K562 (cell line): ENCODE results near the gene SCN5A. TPM values are rescaled to one million over a fixed set of nuclear protein-coding genes. Genes with fewer than 3 reads are reported as not detected.

Experiments used
- ATAC-seq: fragments of 200-7000 bp; cut with Tn5 transposase; 3 replicates; pipeline ENCODE4 v1.9.1; 2020; ENCODE audit warnings: moderate library complexity
- BruUV-seq: library from RNA; stranded (reverse); fragments of 400-500 nt; replicated peaks from 2 replicates; lab custom pipeline; 2021; lab: Mats Ljungman, UMichigan
- CTCF ChIA-PET: fragments of 300-600 bp; formaldehyde crosslinking; extraction: SDS; loops from one replicate; lab custom pipeline; 2021; ENCODE audit warnings: low intra/inter-chr PET ratio; lab: Yijun Ruan, JAX
- POLR2A ChIA-PET: fragments of 300-600, 350-650 bp; sonication (Branson Sonifier 250); formaldehyde crosslinking; extraction: SDS; loops from one replicate; lab custom pipeline; 2021; ENCODE audit warnings: antibody characterized with exemption, inconsistent platforms; lab: Yijun Ruan, JAX
- DNase-seq, 4 experiments: peaks; one replicate each; pipeline versions ENCODE4 v3.0.0 to v3.0.0-alpha.2; 2011 to 2018; ENCODE audit warnings: low spot score in 3 of 4, mixed read lengths in 3 of 4; ENCODE audit errors: extremely low read depth in 1 of 4
- FAIRE-seq: peaks from 2 replicates; lab custom pipeline; 2011; peaks lifted over from hg19 to GRCh38; lab: Jason Lieb, UNC
- H2AFZ ChIP-seq: 2 replicates; pipeline ENCODE4 v1.6.0; 2011; ENCODE audit warnings: low read depth, low read length, control low read depth, inconsistent platforms
- H3K27ac ChIP-seq: fragments of 200-600 bp; 3 replicates; pipeline ENCODE4 v1.8.0; 2011; ENCODE audit warnings: low read depth, mild to moderate bottlenecking, control low read depth, inconsistent platforms, low read length, moderate library complexity, mixed read lengths; ENCODE audit errors: extremely low read depth
- H3K27me3 ChIP-seq, 2 experiments: fragments of 300-600 bp in 1 of 2; 2 replicates in 1 of 2; 3 replicates in 1 of 2; pipeline versions ENCODE4 v1.6.0 to v1.8.0; 2011; ENCODE audit warnings: inconsistent platforms in 2 of 2, low read length in 2 of 2, mild to moderate bottlenecking in 1 of 2, mixed read lengths in 1 of 2, moderate library complexity in 1 of 2; ENCODE audit not compliant: control insufficient read depth in 2 of 2, insufficient read depth in 2 of 2
- H3K36me3 ChIP-seq: fragments of 300-600 bp; 3 replicates; pipeline ENCODE4 v1.8.0; 2011; ENCODE audit warnings: mild to moderate bottlenecking, low read length, inconsistent platforms; ENCODE audit not compliant: control insufficient read depth, insufficient read depth
- H3K4me1 ChIP-seq, 2 experiments: fragments of 200-600 bp in 1 of 2; replicated peaks in 1 of 2; 2 replicates in 1 of 2; 3 replicates in 1 of 2; pipeline versions ENCODE4 v1.5.1 to v1.8.0; 2011; ENCODE audit warnings: inconsistent platforms in 2 of 2, low read length in 2 of 2, mild to moderate bottlenecking in 1 of 2, mixed read lengths in 1 of 2, moderate library complexity in 1 of 2; ENCODE audit not compliant: control insufficient read depth in 2 of 2, insufficient read depth in 2 of 2
- H3K4me2 ChIP-seq: 2 replicates; pipeline ENCODE4 v1.6.1; 2011; ENCODE audit warnings: low read length, control low read depth, inconsistent platforms, mixed read lengths; ENCODE audit not compliant: insufficient read depth
- H3K4me3 ChIP-seq: fragments of 200-600 bp; sonication (generic), shearing (Covaris generic); 2 replicates; pipeline ENCODE4 v1.5.1; 2016; ENCODE audit warnings: control low read depth, inconsistent platforms
- H3K79me2 ChIP-seq: fragments of 200-600 bp; 3 replicates; pipeline ENCODE4 v1.8.0; 2011; ENCODE audit warnings: low read length, inconsistent platforms; ENCODE audit not compliant: control insufficient read depth, insufficient read depth
- H3K9ac ChIP-seq, 2 experiments: 2 replicates each; pipeline versions ENCODE4 v1.6.0 to v1.6.1; 2011; ENCODE audit warnings: low read depth in 2 of 2, low read length in 2 of 2, control low read depth in 1 of 2, inconsistent platforms in 1 of 2, mild to moderate bottlenecking in 1 of 2, mixed read lengths in 1 of 2; ENCODE audit not compliant: insufficient read depth in 1 of 2
- H3K9me1 ChIP-seq: one replicate; pipeline ENCODE4 v1.6.0; 2011; ENCODE audit warnings: inconsistent platforms, mild to moderate bottlenecking, low read length, moderate library complexity; ENCODE audit not compliant: control insufficient read depth, insufficient read depth
- H3K9me3 ChIP-seq: replicated peaks from 2 replicates; pipeline ENCODE4 v1.5.1; 2011; ENCODE audit warnings: low read depth, low read length, inconsistent platforms; ENCODE audit not compliant: control insufficient read depth, insufficient read depth
- H4K20me1 ChIP-seq: replicated peaks from 2 replicates; pipeline ENCODE4 v1.6.1; 2011; ENCODE audit warnings: low read length, inconsistent platforms, mixed read lengths; ENCODE audit not compliant: control insufficient read depth, insufficient read depth
- ASH1L ChIP-seq: fragments of 450-650 bp; IDR thresholded peaks from 2 replicates; pipeline ENCODE4 v1.6.1; 2018; ENCODE audit warnings: borderline replicate concordance, mild to moderate bottlenecking, low read depth; ENCODE audit not compliant: partially characterized antibody
- ATF1 ChIP-seq, 2 experiments: fragments of 450-650 bp in 1 of 2; IDR thresholded peaks; 2 replicates each; pipeline ENCODE4 v1.6.1; 2016; ENCODE audit warnings: missing compliant biosample characterization in 1 of 2, missing genetic modification characterization in 1 of 2
- GATAD2A ChIP-seq: fragments of 450-650 bp; IDR thresholded peaks from 2 replicates; pipeline ENCODE4 v1.6.1; 2017
- NKRF ChIP-seq: fragments of 450-650 bp; IDR thresholded peaks from 2 replicates; pipeline ENCODE4 v1.6.1; 2016; ENCODE audit warnings: borderline replicate concordance
- NR0B1 ChIP-seq: fragments of 450-650 bp; IDR thresholded peaks from one replicate; pipeline ENCODE4 v1.6.1; 2018; ENCODE audit warnings: mild to moderate bottlenecking, moderate library complexity; ENCODE audit not compliant: partially characterized antibody
- RAD51 ChIP-seq: fragments of 450-650 bp; IDR thresholded peaks from 2 replicates; pipeline ENCODE4 v1.7.1; 2016; ENCODE audit warnings: low read depth, mild to moderate bottlenecking, borderline replicate concordance
- SMAD3 ChIP-seq: fragments of 450-650 bp; formaldehyde crosslinking; conservative IDR thresholded peaks from 2 replicates; pipeline ENCODE4 v1.4.0; 2020; ENCODE audit warnings: mild to moderate bottlenecking
- STAT5A ChIP-seq: IDR thresholded peaks from 2 replicates; pipeline ENCODE4 v1.6.1; 2012; ENCODE audit warnings: low read length, inconsistent platforms, borderline replicate concordance
- ZNF384 ChIP-seq: IDR thresholded peaks from 2 replicates; pipeline ENCODE4 v1.6.1; 2012; ENCODE audit warnings: low read depth, low read length, improper control_type of control experiment
- ZNF639 ChIP-seq, 2 experiments: fragments of 200-800 bp in 1 of 2; sonication (Bioruptor generic) in 1 of 2; sonication (generic) in 1 of 2; formaldehyde crosslinking in 1 of 2; IDR thresholded peaks in 1 of 2; conservative IDR thresholded peaks in 1 of 2; 2 replicates each; pipeline versions ENCODE4 v1.5.0 to v1.6.1; 2016 to 2020; ENCODE audit warnings: missing compliant biosample characterization in 1 of 2, missing genetic modification characterization in 1 of 2, missing genetic modification reagents in 1 of 2
- WGBS: fragments of 100-300 bp; shearing (Covaris generic); methylation state at CpG from one replicate; pipeline ENCODE4 v1.1.6; 2016; ENCODE audit warnings: low coverage, mixed read lengths; ENCODE audit not compliant: insufficient coverage; ENCODE audit errors: missing lambda C conversion rate; 5-methylcytosine and 5-hydroxymethylcytosine counted together
- in situ Hi-C: fragments of 300-500 bp; cut with MboI; formaldehyde crosslinking; loops from 4 replicates; pipeline ENCODE4 v1.15.0; 2018; ENCODE audit warnings: inconsistent platforms, mixed read lengths
- intact Hi-C: fragments of 100-400 bp; cut with micrococcal nuclease; formaldehyde crosslinking; loops from 2 replicates; pipeline ENCODE4 v1.14.2; 2022
- polyA plus RNA-seq, 8 experiments: library from polyadenylated mRNA; depleted of rRNA in 4 of 8; stranded (reverse) in 5 of 8; unstranded in 3 of 8; fragments of >200 nt; fragmentation: Nextera tagmentation in 2 of 8; fragmentation: Illumina TruSeq in 1 of 8; extraction: Ambion mirVana in 2 of 8; extraction: Trizol in 1 of 8; gene quantifications; 2 replicates each; pipeline versions ENCODE4 v1.2.1 to v1.2.3, GENCODE V29; 2011 to 2014; ENCODE audit warnings: inconsistent platforms in 1 of 8, missing spikeins in 1 of 8
- total RNA-seq, 7 experiments: library from RNA; depleted of rRNA in 6 of 7; stranded (reverse); fragments of >200 nt in 6 of 7; fragmentation: Illumina TruSeq in 2 of 7; extraction: Trizol in 2 of 7; gene quantifications; 2 replicates each; pipeline versions ENCODE4 v1.2.1 to v1.2.3, GENCODE V29; 2011 to 2021; ENCODE audit warnings: low replicate concordance in 1 of 7

Gene SCN5A
- total and polyA plus RNA-seq, 9 of the 15 experiments (the other 6 are each of a cell fraction or from before 2014, with no cell fraction given) = 0.07 to 1.4 (median 0.21) TPM; not detected in 2

GRCh38 chr3:38556640-38557358 is 92.7 kb downstream of the SCN5A start:
- Histone ChIP-seq H2AFZ (no peak overlapping the region), H3K4me3 (no peak overlapping the region), H3K9ac (no peak overlapping the region), H3K4me1 (no peaks in the 10 kb centered on the region), H3K36me3 (no peaks in the 10 kb centered on the region), H3K9me1 (no peaks in the 10 kb centered on the region), H4K20me1 (no peaks in the 10 kb centered on the region)
- FAIRE-seq = no peak
- ChIA-PET CTCF (no interaction called here), POLR2A (interaction anchor here (0.7 to 0.8 kb wide), 3 partner anchors 12 to 109 kb away, joined by 3 to 4 read pairs (median 3); no protein-coding TSS in a partner anchor)
- no TSS peak for BruUV-seq
- 3% methylated on average over 4 of the region's 4 CpGs for WGBS
- in situ Hi-C loops = no loop called here
- TF ChIP-seq STAT5A (no peak), NR0B1 (no peak), RAD51 (no peak), ZNF639 (CRISPR knock-in tag; conservative IDR thresholded peaks at IDR 0.05 in 1 of 2, IDR thresholded peaks at IDR 0.05 in 1 of 2) (no peak), ATF1 (CRISPR knock-in tag; IDR thresholded peaks at IDR 0.05) (no peak), ATF1 (tag; IDR thresholded peaks at IDR 0.05) (no peak), ASH1L (no peak), GATAD2A (no peak), SMAD3 (CRISPR knock-in tag) (no peak), NKRF (no peak), ZNF384 (no peak)
- TF ChIP-seq, all 486 proteins: peak for 0
- H3K4me2 ChIP-seq = no peak overlapping the region
- no peaks in the 10 kb centered on the region for H3K79me2 ChIP-seq
- peaks cover 11 to 28% of the 10 kb centered on the region in 2 experiments; a peak in 4 of 5 replicates for H3K27me3 ChIP-seq
- no peaks in the 10 kb centered on the region for H3K9me3 ChIP-seq
- no peak overlapping the region for H3K27ac ChIP-seq
- ATAC-seq = no peak
- intact Hi-C loops = no loop called here
- DNase-seq = no peak
